GM12878 (cell line): ENCODE data around the gene CASS4. TPM values are rescaled to one million over a fixed set of nuclear protein-coding genes. Genes with fewer than 3 reads are reported as not detected.

Experiments
- ATAC-seq: fragments of 200-7000 bp; cut with Tn5 transposase; 3 replicates; pipeline ENCODE4 v1.9.1; 2020; ENCODE audit warnings: mild to moderate bottlenecking, moderate library complexity
- BruUV-seq: library from RNA; stranded (reverse); fragments of 400-500 nt; replicated peaks from 2 replicates; lab custom pipeline; 2021; lab: Mats Ljungman, UMichigan
- CTCF ChIA-PET: fragments of 300-600 bp; sonication (Branson Sonifier 250); formaldehyde crosslinking; extraction: SDS; loops from one replicate; lab custom pipeline; 2021; ENCODE audit warnings: inconsistent platforms; lab: Yijun Ruan, JAX
- POLR2A ChIA-PET: fragments of 350-600 bp; formaldehyde crosslinking; extraction: SDS; loops from one replicate; lab custom pipeline; 2021; ENCODE audit warnings: inconsistent platforms; lab: Charles Lee
- RAD21 ChIA-PET: fragments of 300-600 bp; sonication (Branson Sonifier 250); formaldehyde crosslinking; loops from one replicate; lab custom pipeline; 2023; ENCODE audit warnings: antibody characterized with exemption; ENCODE audit not compliant: unreplicated experiment; lab: Charles Lee
- SMC1A ChIA-PET: fragments of 300-600 bp; sonication (Branson Sonifier 250); formaldehyde crosslinking; loops from one replicate; lab custom pipeline; 2023; ENCODE audit not compliant: unreplicated experiment, uncharacterized antibody; lab: Charles Lee
- DNase-seq: peaks from one replicate; pipeline ENCODE4 v3.0.0-alpha.2; 2011; ENCODE audit warnings: low read depth, low spot score
- FAIRE-seq: peaks from 3 replicates; lab custom pipeline; 2011; peaks lifted over from hg19 to GRCh38; lab: Jason Lieb, UNC
- H2AFZ ChIP-seq: 2 replicates; pipeline ENCODE4 v1.6.0; 2011; ENCODE audit warnings: low read depth, low read length, control low read depth; ENCODE audit not compliant: control insufficient read depth
- H3K27ac ChIP-seq: 2 replicates; pipeline ENCODE4 v1.5.1; 2011; ENCODE audit warnings: control low read depth; ENCODE audit not compliant: control insufficient read depth, insufficient read depth
- H3K27me3 ChIP-seq, 2 experiments: replicated peaks in 1 of 2; 2 replicates each; pipeline versions ENCODE4 v1.6.0 to v1.6.1; 2011; ENCODE audit warnings: low read length in 1 of 2; ENCODE audit not compliant: control insufficient read depth in 2 of 2, insufficient read depth in 2 of 2
- H3K36me3 ChIP-seq, 2 experiments: 2 replicates each; pipeline ENCODE4 v1.5.1; 2011; ENCODE audit warnings: low read length in 1 of 2; ENCODE audit not compliant: control insufficient read depth in 2 of 2, insufficient read depth in 2 of 2
- H3K4me1 ChIP-seq: 2 replicates; pipeline ENCODE4 v1.6.1; 2011; ENCODE audit warnings: mild to moderate bottlenecking, low read length, moderate library complexity, mixed read lengths; ENCODE audit not compliant: control insufficient read depth, insufficient read depth
- H3K4me2 ChIP-seq: 2 replicates; pipeline ENCODE4 v1.6.0; 2011; ENCODE audit warnings: control low read depth; ENCODE audit not compliant: control insufficient read depth, insufficient read depth
- H3K4me3 ChIP-seq: fragments of 200-600 bp; sonication (generic); 2 replicates; pipeline ENCODE4 v1.5.1; 2016
- H3K79me2 ChIP-seq: 2 replicates; pipeline ENCODE4 v1.6.0; 2011; ENCODE audit warnings: low read length; ENCODE audit not compliant: control insufficient read depth, insufficient read depth
- H3K9ac ChIP-seq: 2 replicates; pipeline ENCODE4 v1.8.0; 2011; ENCODE audit warnings: low read length, control low read depth, mixed read lengths; ENCODE audit not compliant: control insufficient read depth, insufficient read depth
- H3K9me3 ChIP-seq: replicated peaks from 3 replicates; pipeline ENCODE4 v1.5.1; 2011; ENCODE audit warnings: mild to moderate bottlenecking, low read length; ENCODE audit not compliant: control insufficient read depth, insufficient read depth
- H4K20me1 ChIP-seq: 2 replicates; pipeline ENCODE4 v1.6.0; 2011; ENCODE audit not compliant: control insufficient read depth, insufficient read depth
- BMI1 ChIP-seq: fragments of 450-650 bp; IDR thresholded peaks from 2 replicates; pipeline ENCODE4 v1.6.1; 2016; ENCODE audit warnings: mild to moderate bottlenecking, moderate library complexity, borderline replicate concordance
- DPF2 ChIP-seq: fragments of 450-650 bp; IDR thresholded peaks from 2 replicates; pipeline ENCODE4 v1.6.1; 2017; ENCODE audit warnings: mild to moderate bottlenecking
- ELK1 ChIP-seq: IDR thresholded peaks from 2 replicates; pipeline ENCODE4 v1.6.1; 2012; ENCODE audit warnings: low read depth, low read length, improper control_type of control experiment
- IRF5 ChIP-seq: fragments of 450-650 bp; IDR thresholded peaks from 2 replicates; pipeline ENCODE4 v1.6.1; 2017; ENCODE audit warnings: borderline replicate concordance
- NFIC ChIP-seq: IDR thresholded peaks from 2 replicates; pipeline ENCODE4 v1.6.1; 2012; ENCODE audit warnings: low read depth, mild to moderate bottlenecking, inconsistent platforms, low read length, moderate library complexity
- NRF1 ChIP-seq: conservative IDR thresholded peaks from 2 replicates; pipeline ENCODE4 v1.6.1; 2011; ENCODE audit warnings: mild to moderate bottlenecking, low read depth, low read length, improper control_type of control experiment
- POU2F2 ChIP-seq: IDR thresholded peaks from 3 replicates; pipeline ENCODE4 v1.6.1; 2011; ENCODE audit warnings: low read depth, mild to moderate bottlenecking, low read length, borderline replicate concordance
- PRDM15 ChIP-seq: fragments of 450-650 bp; formaldehyde crosslinking; IDR thresholded peaks from 2 replicates; pipeline ENCODE4 v1.4.0; 2020; ENCODE audit warnings: mild to moderate bottlenecking, moderate library complexity
- REST ChIP-seq: IDR thresholded peaks from 2 replicates; pipeline ENCODE4 v1.6.1; 2012; ENCODE audit warnings: mild to moderate bottlenecking, low read depth, low read length
- SUZ12 ChIP-seq: fragments of 200-600 bp; sonication (generic); IDR thresholded peaks from one replicate; pipeline ENCODE4 v1.6.1; 2018; ENCODE audit warnings: antibody characterized with exemption, mild to moderate bottlenecking; ENCODE audit not compliant: unreplicated experiment
- TAF1 ChIP-seq: IDR thresholded peaks from 2 replicates; pipeline ENCODE4 v1.6.1; 2011; ENCODE audit warnings: mild to moderate bottlenecking, low read depth, low read length, borderline replicate concordance
- WGBS: methylation state at CpG from one replicate; pipeline ENCODE4 v1.1.6; 2016; ENCODE audit warnings: low lambda C conversion rate; ENCODE audit not compliant: insufficient replicate concordance, insufficient coverage; ENCODE audit errors: missing lambda C conversion rate; 5-methylcytosine and 5-hydroxymethylcytosine counted together
- in situ Hi-C: fragments of 300-500 bp; cut with MboI; formaldehyde crosslinking; loops from 9 replicates; pipeline ENCODE4 v1.14.3; 2018; ENCODE audit warnings: mixed read lengths
- intact Hi-C: fragments of 100-400 bp; cut with micrococcal nuclease; formaldehyde crosslinking; loops from one replicate; pipeline ENCODE4 v1.14.2; 2022; ENCODE audit not compliant: unreplicated experiment
- polyA plus RNA-seq, 11 experiments: library from polyadenylated mRNA; depleted of rRNA in 4 of 11; unstranded in 6 of 11; stranded (reverse) in 5 of 11; fragments of >200 nt; fragmentation: Nextera tagmentation in 4 of 11; fragmentation: Illumina TruSeq in 1 of 11; extraction: Ambion mirVana in 4 of 11; extraction: Trizol in 1 of 11; gene quantifications; 1 replicate in 1 of 11; 2 replicates in 10 of 11; pipeline versions ENCODE4 v1.2.1 to v1.2.3, GENCODE V29; 2011 to 2016; ENCODE audit warnings: inconsistent platforms in 2 of 11, missing spikeins in 2 of 11, low read depth in 1 of 11
- total RNA-seq, 4 experiments: library from RNA; depleted of rRNA in 3 of 4; stranded (reverse); fragments of >200 nt in 3 of 4; fragmentation: Illumina TruSeq in 1 of 4; extraction: Trizol in 1 of 4; gene quantifications; 2 replicates each; pipeline versions ENCODE4 v1.2.1 to v1.2.3, GENCODE V29; 2013 to 2021

CASS4 gene
- total and polyA plus RNA-seq, 10 of the 15 experiments (the other 5 are each of a cell fraction or from before 2014, with no cell fraction given), result 0.04 to 0.24 (median 0.11) TPM; not detected in 1

- no peak for TF ChIP-seq ELK1
- no peak for TF ChIP-seq PRDM15 (CRISPR knock-in tag)
- no peak for TF ChIP-seq TAF1
- no peak for TF ChIP-seq SUZ12
- no peak for TF ChIP-seq BMI1
- no peak for TF ChIP-seq NFIC
- no peak for TF ChIP-seq NRF1
- no peak for TF ChIP-seq POU2F2
- no peak for TF ChIP-seq IRF5
- no peak for TF ChIP-seq DPF2
- TF ChIP-seq REST, result no peak
- DNase-seq (no peak), FAIRE-seq (no peak), ATAC-seq (no peak)
- in situ Hi-C loops (no loop called here), intact Hi-C loops (no loop called here)
- Histone ChIP-seq H3K9ac (no peak overlapping the region), H3K79me2 (no peaks in the 10 kb centered on the region), H3K4me1 (peaks cover 14% of the 10 kb centered on the region), H4K20me1 (no peaks in the 10 kb centered on the region), H2AFZ (no peak overlapping the region), H3K4me3 (no peak overlapping the region), H3K27ac (no peak overlapping the region), H3K9me3 (no peaks in the 10 kb centered on the region), H3K36me3 (no peaks in the 10 kb centered on the region), H3K27me3 (no peaks in the 10 kb centered on the region), H3K4me2 (no peak overlapping the region)
- SMC1A ChIA-PET, result no interaction called here
- CTCF ChIA-PET, result interaction anchor here (1.0 kb wide), 1 partner anchor 21 kb away, joined by 3 read pairs; no protein-coding TSS in a partner anchor
- no TSS peak for BruUV-seq
- RAD21 ChIA-PET, result interaction anchor here (1.1 kb wide), 1 partner anchor 23 kb away, joined by 3 read pairs; no protein-coding TSS in a partner anchor
- POLR2A ChIA-PET, result no interaction called here
- WGBS, result 73% methylated on average over 3 of the region's 3 CpGs
Measured at GRCh38 chr20:56445130-56445529, 33.1 kb downstream of the CASS4 start.
